GM21717 (cell line): ENCODE data around the gene SHLD1.
"Not testable (repeated sequence)": the region's sequence is repeated elsewhere in the genome, so short reads cannot be mapped to it uniquely, and the experiment has no call there.

Experiments
- ATAC-seq: cut with Tn5 transposase; IDR thresholded peaks from one replicate; pipeline ENCODE4 v1.9.1; 2021; ENCODE audit warnings: mild to moderate bottlenecking, moderate library complexity; ENCODE audit not compliant: unreplicated experiment

SHLD1 gene

DNA sequence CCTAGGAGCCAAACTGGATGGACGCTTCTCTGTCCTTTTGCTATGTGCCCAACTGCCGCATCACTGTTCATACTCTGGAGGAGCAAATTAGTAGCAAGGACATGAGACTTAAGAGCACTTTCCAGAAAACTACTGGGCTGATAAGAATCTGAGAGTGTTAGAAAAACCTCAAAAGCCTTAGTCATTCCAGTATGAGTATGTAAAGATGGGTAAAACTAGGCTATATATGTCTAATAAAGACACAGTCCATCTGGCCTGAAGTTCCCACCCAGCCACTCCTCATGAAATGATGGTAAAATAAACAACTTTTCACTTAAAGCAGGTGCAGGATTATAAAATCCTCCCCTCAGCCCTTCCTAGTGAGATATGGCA lies 30.6 kb downstream of the SHLD1 start:
- no peak for ATAC-seq

DNA sequence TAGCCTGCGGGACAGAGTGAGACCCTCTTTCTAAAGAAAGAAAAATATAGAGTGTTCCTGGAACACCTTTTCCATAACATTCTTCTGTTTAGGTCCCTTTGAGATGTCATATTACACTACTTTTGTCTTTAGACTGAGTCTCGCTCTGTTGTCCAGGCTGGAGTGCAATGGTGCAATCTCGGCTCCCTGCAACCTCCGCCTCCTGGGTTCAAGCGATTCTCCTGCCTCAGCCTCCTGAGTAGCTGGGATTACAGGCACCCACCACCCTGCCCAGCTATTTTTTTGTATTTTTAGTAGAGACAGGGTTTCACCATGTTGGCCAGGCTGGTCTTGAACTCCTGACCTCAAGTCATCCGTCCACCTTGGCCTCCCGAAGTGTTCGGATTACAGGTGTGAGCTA lies 31.2 kb downstream of the SHLD1 start:
- not testable (repeated sequence) for ATAC-seq

DNA sequence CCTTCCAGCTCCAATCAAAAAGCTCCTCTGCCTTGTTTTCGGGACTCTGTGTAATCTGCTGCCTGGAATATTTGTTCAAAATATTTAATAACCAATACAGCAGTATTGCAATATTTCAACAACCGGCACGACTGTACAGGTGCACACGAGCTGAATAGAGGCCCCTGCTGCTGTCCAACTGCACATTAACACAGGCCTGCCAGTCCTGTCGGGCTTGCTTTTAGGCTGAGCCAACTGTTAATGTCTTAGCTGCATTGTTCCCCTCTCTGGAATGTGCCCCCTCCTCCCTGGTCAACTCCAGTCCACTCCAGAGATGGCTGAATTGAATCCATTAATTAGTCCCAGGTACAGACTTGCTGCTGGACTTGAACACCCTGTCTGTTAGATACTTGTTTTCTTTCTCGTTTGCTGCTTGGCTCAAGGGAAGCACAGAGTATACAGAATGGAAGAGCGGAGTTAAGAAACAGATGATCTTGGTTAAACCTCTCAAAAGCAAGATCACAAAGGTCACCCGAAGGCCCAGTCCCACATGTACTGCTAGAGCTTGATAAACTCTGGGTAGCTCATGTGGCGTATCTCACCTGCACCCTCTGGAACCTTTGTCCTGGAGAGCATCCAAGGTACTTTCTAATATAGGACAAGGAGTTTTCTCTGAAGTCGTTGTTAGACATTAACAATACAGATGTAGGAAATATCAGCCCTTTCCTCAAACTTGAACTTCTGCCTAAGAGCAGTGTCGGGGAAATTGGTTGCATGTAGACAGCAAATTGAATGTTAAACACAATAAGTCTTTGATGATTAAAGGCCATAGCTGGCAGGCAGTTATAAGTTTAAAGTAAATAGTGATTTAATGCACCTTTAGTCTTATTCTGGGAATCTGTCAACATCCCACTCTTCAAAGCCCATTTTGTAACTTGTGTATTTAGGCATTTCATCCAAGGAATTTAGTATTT lies 31.9 kb downstream of the SHLD1 start:
- ATAC-seq = no peak

DNA sequence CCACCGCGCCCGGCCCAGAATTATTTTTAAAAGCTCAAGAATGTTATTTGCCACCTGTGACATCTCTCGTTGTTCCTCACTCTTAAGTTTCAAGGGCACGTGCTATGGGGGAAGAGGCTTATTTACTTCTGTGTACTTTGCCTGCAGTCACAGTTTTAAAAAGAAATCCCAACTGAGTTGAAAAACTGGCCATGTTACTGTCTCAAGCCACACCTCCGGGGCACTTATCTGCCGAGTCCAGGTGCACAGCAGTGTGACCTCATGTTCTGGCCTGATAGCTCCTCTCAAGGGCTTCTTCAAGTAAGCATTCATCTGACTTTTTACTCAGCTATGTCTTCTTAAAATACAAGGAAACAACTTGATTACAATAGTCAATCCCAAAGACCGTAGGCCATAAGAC lies 34.5 kb downstream of the SHLD1 start:
- no peak for ATAC-seq

DNA sequence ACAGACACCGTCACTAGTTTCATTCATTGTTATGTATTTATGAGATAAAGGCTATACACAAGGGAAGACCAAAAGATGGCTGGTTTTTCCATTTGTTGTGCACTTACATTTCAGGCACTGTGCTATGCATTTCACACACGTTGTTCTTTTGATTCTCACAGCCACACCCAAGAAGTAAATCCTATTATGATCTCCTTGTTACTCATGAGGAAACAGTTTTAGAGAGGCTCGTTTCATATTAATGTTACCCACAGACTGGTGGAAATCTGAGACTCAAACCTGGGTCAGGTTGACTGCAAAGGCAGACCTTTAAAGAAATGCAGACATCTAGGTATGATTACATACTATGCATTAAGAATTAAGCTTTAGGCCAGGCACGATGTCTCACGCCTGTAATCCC lies 34.9 kb downstream of the SHLD1 start:
- no peak for ATAC-seq

- ATAC-seq = no peak
Measured at GRCh38 chr20:5786930-5787795, 37.0 kb downstream of the SHLD1 start.

DNA sequence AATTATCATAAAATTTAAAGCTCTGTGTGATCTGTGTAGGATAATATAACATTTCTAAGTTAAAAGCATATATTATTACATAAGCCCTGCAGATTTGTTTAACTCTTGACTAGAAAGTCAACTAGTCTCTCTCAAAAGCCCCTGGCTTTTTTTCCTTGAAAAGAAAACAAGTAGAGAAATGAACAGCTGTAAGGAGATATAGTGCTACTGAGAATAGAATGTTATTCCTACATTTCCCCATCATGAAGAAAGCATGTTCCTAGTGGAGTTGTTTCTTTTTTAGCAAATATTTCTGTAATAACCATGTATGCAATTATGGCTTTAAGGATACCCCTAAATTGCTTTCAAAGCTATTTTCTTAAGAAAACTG lies 37.6 kb downstream of the SHLD1 start:
- no peak for ATAC-seq

- ATAC-seq = no peak
Measured at GRCh38 chr20:5788385-5788895, 38.2 kb downstream of the SHLD1 start.

- ATAC-seq = no peak
Measured at GRCh38 chr20:5789827-5790226, 39.6 kb downstream of the SHLD1 start.

DNA sequence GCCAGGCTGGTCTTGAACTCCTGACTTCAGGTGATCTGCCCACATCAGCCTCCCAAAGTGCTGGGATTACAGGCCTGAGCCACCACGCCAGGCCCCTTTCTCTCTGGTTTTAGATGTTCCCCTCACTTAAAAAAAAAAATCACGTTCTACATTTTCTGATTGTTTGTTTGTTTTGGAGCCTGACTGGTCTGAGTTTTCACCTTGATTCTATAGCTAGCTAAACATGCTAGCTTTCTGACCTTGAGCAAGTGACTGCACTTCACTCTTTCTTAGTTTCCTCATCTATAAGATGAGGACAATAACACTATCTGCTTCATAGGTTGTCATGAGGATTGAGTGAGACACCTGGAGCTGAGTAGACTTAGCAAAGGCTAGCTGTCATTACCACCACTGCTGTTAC lies 43.7 kb downstream of the SHLD1 start:
- ATAC-seq = no peak

GRCh38 chr20:5796331-5797040 lies 46.3 kb downstream of the SHLD1 start:
- ATAC-seq = no peak

GRCh38 chr20:5797165-5797564 lies 47.0 kb downstream of the SHLD1 start:
- ATAC-seq = no peak

DNA sequence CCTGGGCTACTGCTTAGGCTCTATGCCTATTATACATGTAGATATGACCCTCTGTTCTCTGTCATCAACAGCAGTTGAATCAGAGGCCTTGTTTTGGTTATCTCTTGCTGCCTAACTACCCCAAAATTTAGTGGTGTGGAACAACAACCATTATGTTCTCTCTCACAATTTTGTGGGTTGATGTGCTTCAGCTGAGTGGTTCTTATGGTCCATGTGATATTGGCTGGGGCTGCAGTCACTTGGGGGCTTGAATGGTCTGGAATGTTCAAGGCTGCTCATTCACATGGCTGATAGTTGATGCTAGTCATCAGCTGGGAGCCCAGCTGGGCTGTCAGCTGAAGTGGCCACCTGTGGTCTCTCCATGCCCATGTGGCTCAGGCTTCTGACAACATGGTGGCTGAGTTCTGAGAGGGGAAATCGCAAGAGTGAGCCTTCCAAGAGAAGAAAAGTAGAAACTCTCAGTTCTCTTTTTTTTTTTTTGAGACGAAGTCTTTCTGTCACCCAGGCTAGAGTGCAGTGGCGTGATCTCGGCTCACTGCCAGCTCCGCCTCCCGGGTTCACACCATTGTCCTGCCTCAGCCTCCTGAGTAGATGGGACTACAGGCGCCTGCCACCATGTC lies 47.8 kb downstream of the SHLD1 start:
- ATAC-seq = peak; percentile 84

DNA sequence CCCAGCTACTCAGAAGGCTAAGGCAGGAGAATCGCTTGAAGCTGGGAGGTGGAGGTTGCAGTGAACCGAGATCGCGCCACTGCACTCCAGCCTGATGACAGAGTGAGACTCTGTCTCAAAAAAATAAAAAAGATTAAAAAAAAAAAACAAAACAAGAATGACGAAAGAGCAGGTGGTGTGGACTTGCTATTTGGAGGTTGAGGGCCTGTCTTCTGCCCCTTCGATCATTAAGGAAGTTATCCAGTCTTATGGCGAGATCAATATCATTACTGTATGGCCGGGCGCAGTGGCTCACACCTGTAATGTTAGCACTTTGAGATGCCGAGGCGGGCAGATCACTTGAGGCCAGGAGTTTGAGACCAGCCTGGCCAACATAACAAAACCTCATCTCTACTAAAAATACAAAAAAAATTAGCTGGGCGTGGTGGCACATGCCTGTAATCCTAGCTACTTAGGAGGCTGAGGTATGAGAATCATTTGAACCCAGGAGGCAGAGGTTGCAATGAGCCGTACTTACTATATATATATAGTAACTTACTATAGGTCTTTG lies 53.6 kb downstream of the SHLD1 start:
- not testable (repeated sequence) for ATAC-seq

DNA sequence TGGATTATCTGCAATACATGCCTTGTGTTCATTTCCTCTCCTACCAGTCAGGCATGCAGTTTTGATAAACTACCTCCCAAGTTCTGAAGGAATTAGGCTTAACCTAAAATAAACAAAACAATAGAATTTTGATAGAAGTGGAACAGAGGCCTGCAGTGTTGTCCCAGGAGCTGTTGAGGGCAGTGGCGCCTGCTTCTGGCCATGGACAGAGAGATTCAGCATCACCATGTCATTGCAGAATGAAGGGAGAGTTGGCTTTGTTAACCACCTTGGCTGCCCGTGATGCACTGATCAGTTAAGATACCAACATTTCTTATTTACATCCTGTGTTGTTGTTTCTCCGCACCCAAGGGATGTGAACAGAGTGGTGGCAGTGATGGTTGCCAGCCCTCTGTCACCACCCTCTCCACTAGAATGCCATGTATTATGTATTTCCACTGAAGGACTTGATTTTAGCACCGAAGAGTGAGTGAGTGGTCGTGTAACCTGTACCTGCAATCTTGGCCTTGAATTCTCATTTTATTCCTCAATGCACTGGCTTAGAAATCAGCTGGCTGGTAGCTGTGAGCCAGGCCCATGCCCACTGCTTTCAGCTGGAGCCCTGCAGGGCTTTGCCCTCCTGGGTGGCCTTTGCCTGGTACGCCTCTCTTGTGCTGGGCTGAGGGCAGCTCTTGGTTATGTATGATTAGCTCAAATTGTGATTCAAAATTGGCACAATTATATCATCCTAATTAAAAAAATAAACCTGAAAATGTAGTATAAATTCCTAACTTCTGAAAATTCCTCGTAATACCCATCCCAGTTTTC lies 56.5 kb downstream of the SHLD1 start:
- no peak for ATAC-seq

GRCh38 chr20:5807431-5807830 lies 57.2 kb downstream of the SHLD1 start:
- ATAC-seq = no peak

DNA sequence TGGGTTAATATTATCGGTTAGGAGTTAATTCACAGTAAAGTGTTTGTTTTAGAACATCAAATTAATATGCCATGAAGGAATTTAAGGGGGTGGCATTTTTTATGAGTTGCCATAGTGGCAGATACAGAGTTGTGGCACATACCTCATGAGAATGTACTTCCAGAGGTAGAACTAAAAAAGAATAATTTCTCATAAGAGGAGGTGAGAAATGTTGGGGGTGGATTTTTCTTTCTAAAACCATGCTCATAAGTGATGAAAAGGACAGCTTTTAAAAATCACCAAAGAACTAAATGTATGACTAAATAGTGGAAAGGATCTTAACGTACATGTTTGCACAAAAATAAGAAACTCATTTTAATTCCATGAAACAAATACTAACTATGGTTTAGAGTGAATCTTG lies 58.7 kb downstream of the SHLD1 start:
- no peak for ATAC-seq

- ATAC-seq = no peak
Measured at GRCh38 chr20:5809495-5809894, 59.3 kb downstream of the SHLD1 start.

- no peak for ATAC-seq
Measured at GRCh38 chr20:5810800-5811422, 60.7 kb downstream of the SHLD1 start.
